HepG2 (cell line): ENCODE measurements around the gene RRN3. TPM values are rescaled to one million over a fixed set of nuclear protein-coding genes. Genes with fewer than 3 reads are reported as not detected.
A peak's percentile ranks its signal among the peaks of the same experiment; 100 is the strongest.
"Not testable (repeated sequence)": the region's sequence is repeated elsewhere in the genome, so short reads cannot be mapped to it uniquely, and the experiment has no call there.

Experiments
- ATAC-seq: fragments of 200-7000 bp; cut with Tn5 transposase; 3 replicates; pipeline ENCODE4 v1.9.1; 2020; ENCODE audit warnings: mild to moderate bottlenecking, moderate library complexity
- BruUV-seq: library from RNA; stranded (reverse); fragments of 400-500 nt; replicated peaks from 2 replicates; lab custom pipeline; 2021; lab: Mats Ljungman, UMichigan
- CTCF ChIA-PET: fragments of 300-600 bp; formaldehyde crosslinking; extraction: SDS; loops from one replicate; lab custom pipeline; 2021; ENCODE audit warnings: low total read pairs, inconsistent platforms, low intra/inter-chr PET ratio; lab: Yijun Ruan, JAX
- POLR2A ChIA-PET: fragments of 350-600 bp; sonication (Branson Sonifier 250); formaldehyde crosslinking; loops from one replicate; lab custom pipeline; 2020; ENCODE audit warnings: antibody characterized with exemption, inconsistent platforms; lab: Yijun Ruan, JAX
- DNase-seq: peaks from one replicate; pipeline ENCODE4 v3.0.0-alpha.2; 2015; ENCODE audit warnings: low spot score
- FAIRE-seq: peaks from 3 replicates; lab custom pipeline; 2011; peaks lifted over from hg19 to GRCh38; lab: Jason Lieb, UNC
- H2AFZ ChIP-seq: one replicate; pipeline ENCODE4 v1.6.1; 2011; ENCODE audit warnings: low read length, inconsistent platforms
- H3K27ac ChIP-seq: fragments of 300-600 bp; 3 replicates; pipeline ENCODE4 v1.8.0; 2011; ENCODE audit warnings: mixed run types, mild to moderate bottlenecking, mixed read lengths, low read length, inconsistent platforms; ENCODE audit not compliant: insufficient read depth; ENCODE audit errors: extremely low read length
- H3K27me3 ChIP-seq, 2 experiments: fragments of 200-600 bp in 1 of 2; 2 replicates in 1 of 2; 3 replicates in 1 of 2; pipeline versions ENCODE4 v1.6.0 to v1.8.0; 2011; ENCODE audit warnings: low read length in 2 of 2, mild to moderate bottlenecking in 2 of 2, moderate library complexity in 2 of 2, inconsistent platforms in 1 of 2; ENCODE audit not compliant: insufficient read depth in 2 of 2, control insufficient read depth in 1 of 2
- H3K36me3 ChIP-seq, 2 experiments: fragments of 200-600 bp in 1 of 2; replicated peaks in 1 of 2; 2 replicates in 1 of 2; 3 replicates in 1 of 2; pipeline versions ENCODE4 v1.5.1 to v1.8.0; 2011; ENCODE audit warnings: low read length in 2 of 2, inconsistent platforms in 1 of 2; ENCODE audit not compliant: insufficient read depth in 2 of 2, control insufficient read depth in 1 of 2
- H3K4me1 ChIP-seq: 2 replicates; pipeline ENCODE4 v1.5.1; 2012; ENCODE audit warnings: low read length, inconsistent platforms; ENCODE audit not compliant: insufficient read depth
- H3K4me2 ChIP-seq: 2 replicates; pipeline ENCODE4 v1.6.0; 2011; ENCODE audit warnings: low read depth, low read length, inconsistent platforms
- H3K4me3 ChIP-seq, 3 experiments: fragments of 200-600 bp in 1 of 3; sonication (generic), shearing (Covaris generic) in 1 of 3; replicated peaks in 1 of 3; 2 replicates each; pipeline ENCODE4 v1.5.1; 2011 to 2016; ENCODE audit warnings: low read length in 3 of 3, inconsistent platforms in 2 of 3, low read depth in 2 of 3, mild to moderate bottlenecking in 2 of 3, control low read depth in 1 of 3, mixed read lengths in 1 of 3; ENCODE audit not compliant: insufficient read depth in 1 of 3
- H3K79me2 ChIP-seq: one replicate; pipeline ENCODE4 v1.6.1; 2011; ENCODE audit warnings: low read length, inconsistent platforms; ENCODE audit not compliant: insufficient read depth
- H3K9ac ChIP-seq: 2 replicates; pipeline ENCODE4 v1.6.0; 2011; ENCODE audit warnings: mild to moderate bottlenecking, low read depth, low read length, inconsistent platforms; ENCODE audit not compliant: insufficient read depth
- H3K9me3 ChIP-seq: 2 replicates; pipeline ENCODE4 v1.5.1; 2012; ENCODE audit warnings: mild to moderate bottlenecking, low read length
- H4K20me1 ChIP-seq: 2 replicates; pipeline ENCODE4 v1.6.0; 2011; ENCODE audit warnings: inconsistent platforms, mild to moderate bottlenecking, low read length, moderate library complexity; ENCODE audit not compliant: insufficient read depth
- CREB1 ChIP-seq, 2 experiments: fragments of 450-650 bp in 1 of 2; IDR thresholded peaks; 2 replicates each; pipeline ENCODE4 v1.6.1; 2016 to 2017; ENCODE audit warnings: control low read depth in 1 of 2, mild to moderate bottlenecking in 1 of 2, missing compliant biosample characterization in 1 of 2, missing genetic modification characterization in 1 of 2
- FOSL2 ChIP-seq: sonication (generic); formaldehyde crosslinking; IDR thresholded peaks from 2 replicates; pipeline ENCODE4 v1.4.0; 2020; ENCODE audit warnings: missing genetic modification reagents
- FOXK2 ChIP-seq: fragments of 450-650 bp; IDR thresholded peaks from 2 replicates; pipeline ENCODE4 v1.6.1; 2016
- MXI1 ChIP-seq: IDR thresholded peaks from 3 replicates; pipeline ENCODE4 v1.6.1; 2012; ENCODE audit warnings: low read depth, low read length, inconsistent platforms, borderline replicate concordance
- SALL1 ChIP-seq: sonication (generic); formaldehyde crosslinking; IDR thresholded peaks from 2 replicates; pipeline ENCODE4 v1.8.0; 2022; ENCODE audit warnings: mild to moderate bottlenecking, missing genetic modification reagents
- SOX13 ChIP-seq, 3 experiments: fragments of 450-650 bp in 1 of 3; sonication (generic) in 1 of 3; formaldehyde crosslinking in 1 of 3; IDR thresholded peaks in 2 of 3; conservative IDR thresholded peaks in 1 of 3; 2 replicates each; pipeline versions ENCODE4 v1.5.0 to v1.6.1; 2016 to 2020; ENCODE audit warnings: antibody characterized with exemption in 1 of 3, mild to moderate bottlenecking in 1 of 3, missing compliant biosample characterization in 1 of 3, missing genetic modification reagents in 1 of 3, moderate library complexity in 1 of 3
- SP5 ChIP-seq: IDR thresholded peaks from 2 replicates; pipeline ENCODE4 v1.6.1; 2016; ENCODE audit warnings: low read depth, borderline replicate concordance
- ZBTB38 ChIP-seq: sonication (generic); formaldehyde crosslinking; IDR thresholded peaks from 2 replicates; pipeline ENCODE4 v1.5.1; 2020; ENCODE audit warnings: mild to moderate bottlenecking, missing genetic modification reagents
- WGBS: methylation state at CpG from one replicate; pipeline ENCODE4 v1.1.6; 2017; ENCODE audit warnings: low lambda C conversion rate; 5-methylcytosine and 5-hydroxymethylcytosine counted together
- in situ Hi-C: cut with HindIII; loops from 2 replicates; pipeline ENCODE4 v1.10.0; 2017; ENCODE audit warnings: low pct_unique_long_range_greater_than_20kb; ENCODE audit not compliant: extremely low pct_ligation_motif_present
- intact Hi-C: fragments of 100-400 bp; cut with micrococcal nuclease; formaldehyde crosslinking; loops from one replicate; pipeline ENCODE4 v1.10.0; 2022; ENCODE audit not compliant: unreplicated experiment
- polyA plus RNA-seq, 8 experiments: library from polyadenylated mRNA; depleted of rRNA in 3 of 8; stranded (reverse) in 7 of 8; unstranded in 1 of 8; fragments of >200 nt; fragmentation: Illumina TruSeq in 4 of 8; extraction: Trizol in 4 of 8; gene quantifications; 2 replicates each; pipeline versions ENCODE4 v1.2.1 to v1.2.3, GENCODE V29; 2011 to 2016; ENCODE audit warnings: low read depth in 4 of 8, missing spikeins in 1 of 8, mixed read lengths in 1 of 8; ENCODE audit not compliant: insufficient read depth in 1 of 8
- total RNA-seq, 5 experiments: library from RNA; depleted of rRNA; stranded (reverse); fragments of >200 nt; fragmentation: Illumina TruSeq; extraction: Trizol; gene quantifications; 2 replicates each; pipeline ENCODE4 v1.2.3, GENCODE V29; 2016; ENCODE audit warnings: low read depth in 1 of 5
- TF ChIP-seq, protein P1 (sequence below): sonication (generic); IDR thresholded peaks from 2 replicates; pipeline ENCODE4 v1.6.1; 2016; ENCODE audit warnings: low read depth, borderline replicate concordance
- TF ChIP-seq, protein P2 (sequence below): sonication (generic); formaldehyde crosslinking; IDR thresholded peaks from 2 replicates; pipeline ENCODE4 v1.4.0; 2020; ENCODE audit warnings: mild to moderate bottlenecking, missing genetic modification reagents
- TF ChIP-seq, protein P3 (sequence below): IDR thresholded peaks from 2 replicates; pipeline ENCODE4 v1.6.1; 2016; ENCODE audit warnings: missing compliant biosample characterization, missing genetic modification reagents, borderline replicate concordance
- TF ChIP-seq, protein P4 (sequence below): fragments of 450-650 bp; IDR thresholded peaks from 2 replicates; pipeline ENCODE4 v1.6.1; 2016

The RRN3 gene
- total and polyA plus RNA-seq, 2 of the 13 experiments (the other 11 are each of a cell fraction or from before 2014, with no cell fraction given) = 45.8 to 67.0 TPM

DNA sequence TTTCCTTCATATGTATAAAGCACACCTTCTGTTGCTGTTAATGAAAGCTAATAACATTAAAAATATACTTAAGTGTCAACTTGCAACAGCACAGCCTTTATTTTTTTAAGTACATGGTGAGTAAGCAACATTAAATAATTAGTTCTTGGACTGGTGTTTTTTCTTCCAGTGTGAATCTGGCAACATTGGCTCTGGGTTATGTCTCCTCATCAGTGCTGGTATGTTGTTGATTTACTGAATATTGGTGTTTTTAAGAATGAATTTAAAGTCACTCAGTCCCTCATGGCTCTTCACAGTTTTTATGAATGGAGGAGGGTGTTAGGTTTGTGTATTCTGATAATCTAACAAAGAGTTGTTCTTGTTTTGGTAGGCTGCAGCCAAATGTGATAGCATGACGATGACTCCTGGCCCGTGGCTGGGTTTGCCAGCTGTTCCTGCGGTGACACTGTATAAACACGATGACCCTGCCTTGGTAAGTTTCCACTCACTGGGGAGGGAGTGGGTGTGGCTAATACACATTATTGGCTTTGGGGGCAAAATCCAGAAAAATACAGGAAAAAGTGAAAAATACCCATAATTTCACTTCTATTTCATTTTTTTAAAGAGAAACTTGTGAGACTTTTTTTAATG, 77.0 kb downstream of the RRN3 start:
- 35% methylated on average over 4 of the region's 4 CpGs for WGBS
- H3K4me2 ChIP-seq; intact Hi-C loops; BruUV-seq; H3K9ac ChIP-seq; H3K27me3 ChIP-seq; H3K79me2 ChIP-seq; in situ Hi-C loops; FAIRE-seq; H2AFZ ChIP-seq; H4K20me1 ChIP-seq; CTCF ChIA-PET; H3K4me3 ChIP-seq; H3K27ac ChIP-seq; POLR2A ChIA-PET; H3K9me3 ChIP-seq; TF ChIP-seq CREB1 (CRISPR knock-in tag; IDR thresholded peaks at IDR 0.05); SOX13 (IDR thresholded peaks at IDR 0.05): not testable (repeated sequence)
- DNase-seq = peak; percentile 38
- peaks cover 15% of the 10 kb centered on the region for H3K4me1 ChIP-seq
- ATAC-seq = peak; percentile 57
- peaks cover 13 to 47% of the 10 kb centered on the region in 2 experiments; a peak in 4 of 5 replicates for H3K36me3 ChIP-seq
- 0 out of 2 replicates have a peak, but pooled peaks have one; percentile 20 for TF ChIP-seq SP5 (CRISPR knock-in tag)
- peak; percentile 34; the same call in 1 of the 2 replicates for TF ChIP-seq CREB1 (IDR thresholded peaks at IDR 0.05)
- TF ChIP-seq, protein P1, sequence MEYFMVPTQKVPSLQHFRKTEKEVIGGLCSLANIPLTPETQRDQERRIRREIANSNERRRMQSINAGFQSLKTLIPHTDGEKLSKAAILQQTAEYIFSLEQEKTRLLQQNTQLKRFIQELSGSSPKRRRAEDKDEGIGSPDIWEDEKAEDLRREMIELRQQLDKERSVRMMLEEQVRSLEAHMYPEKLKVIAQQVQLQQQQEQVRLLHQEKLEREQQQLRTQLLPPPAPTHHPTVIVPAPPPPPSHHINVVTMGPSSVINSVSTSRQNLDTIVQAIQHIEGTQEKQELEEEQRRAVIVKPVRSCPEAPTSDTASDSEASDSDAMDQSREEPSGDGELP = peak; percentile 90
- TF ChIP-seq SALL1 (CRISPR knock-in tag) = peak; percentile 54; the same call in 1 of the 2 replicates
- TF ChIP-seq, protein P2, sequence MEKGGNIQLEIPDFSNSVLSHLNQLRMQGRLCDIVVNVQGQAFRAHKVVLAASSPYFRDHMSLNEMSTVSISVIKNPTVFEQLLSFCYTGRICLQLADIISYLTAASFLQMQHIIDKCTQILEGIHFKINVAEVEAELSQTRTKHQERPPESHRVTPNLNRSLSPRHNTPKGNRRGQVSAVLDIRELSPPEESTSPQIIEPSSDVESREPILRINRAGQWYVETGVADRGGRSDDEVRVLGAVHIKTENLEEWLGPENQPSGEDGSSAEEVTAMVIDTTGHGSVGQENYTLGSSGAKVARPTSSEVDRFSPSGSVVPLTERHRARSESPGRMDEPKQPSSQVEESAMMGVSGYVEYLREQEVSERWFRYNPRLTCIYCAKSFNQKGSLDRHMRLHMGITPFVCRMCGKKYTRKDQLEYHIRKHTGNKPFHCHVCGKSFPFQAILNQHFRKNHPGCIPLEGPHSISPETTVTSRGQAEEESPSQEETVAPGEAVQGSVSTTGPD = 0 out of 2 replicates have a peak, but pooled peaks have one; percentile 56
- TF ChIP-seq ZBTB38 = peak; percentile 56; the same call in 1 of the 2 replicates
- TF ChIP-seq, protein P3, sequence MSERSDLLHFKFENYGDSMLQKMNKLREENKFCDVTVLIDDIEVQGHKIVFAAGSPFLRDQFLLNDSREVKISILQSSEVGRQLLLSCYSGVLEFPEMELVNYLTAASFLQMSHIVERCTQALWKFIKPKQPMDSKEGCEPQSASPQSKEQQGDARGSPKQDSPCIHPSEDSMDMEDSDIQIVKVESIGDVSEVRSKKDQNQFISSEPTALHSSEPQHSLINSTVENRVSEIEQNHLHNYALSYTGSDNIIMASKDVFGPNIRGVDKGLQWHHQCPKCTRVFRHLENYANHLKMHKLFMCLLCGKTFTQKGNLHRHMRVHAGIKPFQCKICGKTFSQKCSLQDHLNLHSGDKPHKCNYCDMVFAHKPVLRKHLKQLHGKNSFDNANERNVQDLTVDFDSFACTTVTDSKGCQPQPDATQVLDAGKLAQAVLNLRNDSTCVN (CRISPR knock-in tag) = peak; percentile 47; the same call in 1 of the 2 replicates
- peak; percentile 69 for TF ChIP-seq FOSL2 (CRISPR knock-in tag)
- TF ChIP-seq SOX13 (CRISPR knock-in tag; conservative IDR thresholded peaks at IDR 0.05 in 1 of 2, IDR thresholded peaks at IDR 0.05 in 1 of 2) = peak in 1 of 2 experiments; percentile 46; a peak in 1 of 4 replicates
- TF ChIP-seq, protein P4, sequence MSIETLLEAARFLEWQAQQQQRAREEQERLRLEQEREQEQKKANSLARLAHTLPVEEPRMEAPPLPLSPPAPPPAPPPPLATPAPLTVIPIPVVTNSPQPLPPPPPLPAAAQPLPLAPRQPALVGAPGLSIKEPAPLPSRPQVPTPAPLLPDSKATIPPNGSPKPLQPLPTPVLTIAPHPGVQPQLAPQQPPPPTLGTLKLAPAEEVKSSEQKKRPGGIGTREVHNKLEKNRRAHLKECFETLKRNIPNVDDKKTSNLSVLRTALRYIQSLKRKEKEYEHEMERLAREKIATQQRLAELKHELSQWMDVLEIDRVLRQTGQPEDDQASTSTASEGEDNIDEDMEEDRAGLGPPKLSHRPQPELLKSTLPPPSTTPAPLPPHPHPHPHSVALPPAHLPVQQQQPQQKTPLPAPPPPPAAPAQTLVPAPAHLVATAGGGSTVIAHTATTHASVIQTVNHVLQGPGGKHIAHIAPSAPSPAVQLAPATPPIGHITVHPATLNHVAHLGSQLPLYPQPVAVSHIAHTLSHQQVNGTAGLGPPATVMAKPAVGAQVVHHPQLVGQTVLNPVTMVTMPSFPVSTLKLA = peak; percentile 20; the same call in 1 of the 2 replicates
- peak; percentile 31; the same call in 1 of the 2 replicates for TF ChIP-seq FOXK2
- TF ChIP-seq MXI1 = peak; percentile 21; the same call in 1 of the 3 replicates
